Mesenchymal stem cell (in vitro differentiated cells and primary cell): ENCODE measurements around the gene PDCD1LG2.

Source experiments
- DNase-seq: peaks from one replicate; pipeline ENCODE4 v3.0.0-alpha.2; 2013
- H2AFZ ChIP-seq: one replicate; pipeline ENCODE4 v1.6.1; 2013; ENCODE audit warnings: low read depth, mild to moderate bottlenecking, control low read depth, inconsistent platforms, low read length, moderate library complexity
- H2AK5ac ChIP-seq: 2 replicates; pipeline ENCODE4 v1.6.1; 2013; ENCODE audit warnings: low read length, moderate library complexity, mild to moderate bottlenecking, inconsistent platforms; ENCODE audit not compliant: severe bottlenecking
- H2BK120ac ChIP-seq: one replicate; pipeline ENCODE4 v1.6.1; 2013; ENCODE audit warnings: low read depth, mild to moderate bottlenecking, inconsistent platforms, low read length, moderate library complexity
- H2BK12ac ChIP-seq, 2 experiments: one replicate each; pipeline ENCODE4 v1.6.1; 2013; ENCODE audit warnings: inconsistent platforms in 2 of 2, low read length in 2 of 2, mild to moderate bottlenecking in 2 of 2, moderate library complexity in 2 of 2, control low read depth in 1 of 2
- H2BK15ac ChIP-seq: one replicate; pipeline ENCODE4 v1.6.1; 2013; ENCODE audit warnings: mild to moderate bottlenecking, low read depth, inconsistent platforms; ENCODE audit not compliant: poor library complexity, severe bottlenecking
- H2BK5ac ChIP-seq: 2 replicates; pipeline ENCODE4 v1.6.1; 2013; ENCODE audit warnings: low read depth, mild to moderate bottlenecking, low read length, control low read depth, inconsistent platforms; ENCODE audit not compliant: poor library complexity, severe bottlenecking
- H3K14ac ChIP-seq, 2 experiments: one replicate each; pipeline ENCODE4 v1.6.1; 2013; ENCODE audit warnings: inconsistent platforms in 2 of 2, low read length in 2 of 2, control low read depth in 1 of 2, mild to moderate bottlenecking in 1 of 2, moderate library complexity in 1 of 2
- H3K18ac ChIP-seq, 2 experiments: one replicate each; pipeline ENCODE4 v1.6.1; 2013; ENCODE audit warnings: inconsistent platforms in 2 of 2, low read length in 2 of 2, control low read depth in 1 of 2, low read depth in 1 of 2, mild to moderate bottlenecking in 1 of 2
- H3K23ac ChIP-seq, 2 experiments: one replicate each; pipeline ENCODE4 v1.6.1; 2013; ENCODE audit warnings: inconsistent platforms in 2 of 2, low read length in 2 of 2, mild to moderate bottlenecking in 2 of 2, moderate library complexity in 2 of 2, control low read depth in 1 of 2
- H3K27ac ChIP-seq: 2 replicates; pipeline ENCODE4 v1.5.1; 2013; ENCODE audit warnings: mild to moderate bottlenecking, moderate library complexity, low read length, control low read depth, inconsistent platforms; ENCODE audit not compliant: poor library complexity, severe bottlenecking
- H3K27me3 ChIP-seq, 2 experiments: 2 replicates each; pipeline versions ENCODE4 v1.6.1 to v1.7.0; 2013; ENCODE audit warnings: low read length in 2 of 2, mild to moderate bottlenecking in 2 of 2, moderate library complexity in 2 of 2, control low read depth in 1 of 2, inconsistent platforms in 1 of 2; ENCODE audit not compliant: control insufficient read depth in 1 of 2, insufficient read depth in 1 of 2
- H3K36me3 ChIP-seq, 2 experiments: 2 replicates each; pipeline versions ENCODE4 v1.6.1 to v1.7.0; 2013; ENCODE audit warnings: low read length in 2 of 2, control low read depth in 1 of 2, inconsistent platforms in 1 of 2, low read depth in 1 of 2, mild to moderate bottlenecking in 1 of 2; ENCODE audit not compliant: insufficient read depth in 2 of 2, control insufficient read depth in 1 of 2
- H3K4ac ChIP-seq, 2 experiments: one replicate each; pipeline ENCODE4 v1.6.1; 2013; ENCODE audit warnings: inconsistent platforms in 2 of 2, low read length in 2 of 2, mild to moderate bottlenecking in 2 of 2, moderate library complexity in 2 of 2, control low read depth in 1 of 2, low read depth in 1 of 2
- H3K4me1 ChIP-seq: 2 replicates; pipeline ENCODE4 v1.6.1; 2013; ENCODE audit warnings: low read depth, low read length, control low read depth; ENCODE audit not compliant: control insufficient read depth, insufficient read depth
- H3K4me2 ChIP-seq: 2 replicates; pipeline ENCODE4 v1.6.1; 2013; ENCODE audit warnings: low read length, mild to moderate bottlenecking, inconsistent platforms; ENCODE audit not compliant: poor library complexity, severe bottlenecking
- H3K4me3 ChIP-seq, 2 experiments: 2 replicates each; pipeline versions ENCODE4 v1.5.1 to v1.7.0; 2013; ENCODE audit warnings: low read length in 2 of 2, mild to moderate bottlenecking in 2 of 2, control low read depth in 1 of 2, low read depth in 1 of 2; ENCODE audit not compliant: insufficient read depth in 1 of 2
- H3K79me1 ChIP-seq: replicated peaks from 2 replicates; pipeline ENCODE4 v1.6.1; 2013; ENCODE audit warnings: mild to moderate bottlenecking, control low read depth, low read length, inconsistent platforms; ENCODE audit not compliant: poor library complexity, severe bottlenecking
- H3K9ac ChIP-seq: 2 replicates; pipeline ENCODE4 v1.7.0; 2013; ENCODE audit warnings: mild to moderate bottlenecking, low read length, moderate library complexity
- H3K9me3 ChIP-seq: 2 replicates; pipeline ENCODE4 v1.7.0; 2013; ENCODE audit warnings: mild to moderate bottlenecking, low read length; ENCODE audit not compliant: control insufficient read depth
- H4K8ac ChIP-seq: one replicate; pipeline ENCODE4 v1.6.1; 2013; ENCODE audit warnings: inconsistent platforms, mild to moderate bottlenecking, low read length, moderate library complexity
- H4K91ac ChIP-seq: one replicate; pipeline ENCODE4 v1.6.1; 2013; ENCODE audit warnings: mild to moderate bottlenecking, low read length, inconsistent platforms
- WGBS: methylation state at CpG from one replicate; pipeline ENCODE4 v1.1.7; 2013; ENCODE audit warnings: mixed read lengths; 5-methylcytosine and 5-hydroxymethylcytosine counted together

The PDCD1LG2 gene

DNA sequence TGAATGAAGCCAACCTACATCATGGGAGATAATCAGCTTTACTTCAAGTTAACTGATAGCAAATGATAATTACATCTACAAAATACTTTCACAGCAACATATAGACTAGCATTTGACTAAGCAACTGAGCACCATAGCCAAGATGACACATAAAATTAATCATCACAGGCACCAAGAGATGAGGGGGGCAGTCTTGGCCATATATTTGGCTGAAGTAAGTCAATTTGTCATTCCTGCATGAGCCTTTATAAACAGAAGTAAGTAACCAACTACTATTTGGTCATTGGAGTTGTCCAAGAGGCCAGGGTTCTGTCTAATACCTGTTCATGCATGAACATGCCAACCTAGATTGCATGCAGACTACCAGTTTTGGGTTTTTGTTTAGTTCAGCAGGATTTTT is 53.6 kb downstream of the PDCD1LG2 start:
- no peaks in the 10 kb centered on the region for H3K27me3 ChIP-seq
- H3K18ac ChIP-seq: no peak overlapping the region
- no peak for DNase-seq
- no peak overlapping the region for H2AK5ac ChIP-seq
- H3K79me1 ChIP-seq: no peaks in the 10 kb centered on the region
- H3K27ac ChIP-seq: no peak overlapping the region
- no peak overlapping the region for H4K91ac ChIP-seq
- H3K4me3 ChIP-seq: no peak overlapping the region
- H2BK5ac ChIP-seq: no peak overlapping the region
- H3K14ac ChIP-seq: no peak overlapping the region
- H2BK12ac ChIP-seq: no peak overlapping the region
- H4K8ac ChIP-seq: no peak overlapping the region
- no peak overlapping the region for H3K23ac ChIP-seq
- no peak overlapping the region for H2AFZ ChIP-seq
- no peak overlapping the region for H3K9ac ChIP-seq
- H2BK120ac ChIP-seq: no peak overlapping the region
- no peak overlapping the region for H3K4me2 ChIP-seq
- H2BK15ac ChIP-seq: no peak overlapping the region
- peaks cover 2% of the 10 kb centered on the region for H3K4me1 ChIP-seq
- H3K9me3 ChIP-seq: no peaks in the 10 kb centered on the region
- H3K36me3 ChIP-seq: peaks cover 3 to 31% of the 10 kb centered on the region in 2 experiments
- H3K4ac ChIP-seq: no peak overlapping the region

DNA sequence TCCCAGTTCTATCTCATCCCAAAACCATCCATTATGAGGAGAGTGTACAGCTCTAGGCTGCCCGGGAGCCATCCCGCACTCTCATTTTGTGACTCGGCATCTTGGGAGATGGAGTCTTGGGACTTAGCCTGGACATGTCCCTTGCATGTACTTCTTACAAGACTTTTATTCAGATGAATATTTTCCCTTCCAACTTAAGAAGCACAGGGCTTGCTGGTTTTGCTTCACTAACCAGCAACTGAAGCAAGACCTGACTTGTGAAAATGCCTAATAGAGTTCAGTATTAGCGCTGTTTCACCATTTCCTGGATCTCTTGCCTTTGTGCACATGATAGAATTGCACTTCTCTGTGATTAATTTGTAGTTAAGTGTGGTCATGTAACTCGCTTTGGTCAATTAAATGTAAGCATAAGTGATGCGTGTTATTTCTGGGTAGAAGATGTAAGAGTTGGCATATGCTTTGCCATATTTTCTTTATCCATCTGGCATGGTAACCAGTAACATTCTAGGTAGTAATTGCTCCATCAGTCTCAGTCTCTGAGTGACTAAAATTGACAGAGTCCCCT is 55.8 kb downstream of the PDCD1LG2 start:
- H2AK5ac ChIP-seq: peak overlapping the region; percentile 29
- WGBS: over 99% methylated on average over 6 of the region's 6 CpGs
- no peaks in the 10 kb centered on the region for H3K27me3 ChIP-seq
- no peaks in the 10 kb centered on the region for H3K9me3 ChIP-seq
- peak overlapping the region in 1 of 2 experiments; percentile 76 for H3K14ac ChIP-seq
- H2BK15ac ChIP-seq: no peak overlapping the region
- H4K91ac ChIP-seq: no peak overlapping the region
- peak overlapping the region; percentile 6 for H3K9ac ChIP-seq
- H2BK120ac ChIP-seq: no peak overlapping the region
- H3K4ac ChIP-seq: peak overlapping the region in 1 of 2 experiments; percentile 79
- H3K18ac ChIP-seq: peak overlapping the region in 1 of 2 experiments; percentile 57
- peaks cover 0 to 24% of the 10 kb centered on the region in 2 experiments for H3K36me3 ChIP-seq
- H3K23ac ChIP-seq: no peak overlapping the region
- no peak overlapping the region for H4K8ac ChIP-seq
- peaks cover 2% of the 10 kb centered on the region for H3K4me1 ChIP-seq
- no peak for DNase-seq
- H3K4me2 ChIP-seq: no peak overlapping the region
- H2BK5ac ChIP-seq: peak overlapping the region; percentile 87
- H3K79me1 ChIP-seq: no peaks in the 10 kb centered on the region
- peak overlapping the region; percentile 93 for H3K27ac ChIP-seq
- H2AFZ ChIP-seq: no peak overlapping the region
- H2BK12ac ChIP-seq: peak overlapping the region in 1 of 2 experiments; percentile 1
- H3K4me3 ChIP-seq: no peak overlapping the region

DNA sequence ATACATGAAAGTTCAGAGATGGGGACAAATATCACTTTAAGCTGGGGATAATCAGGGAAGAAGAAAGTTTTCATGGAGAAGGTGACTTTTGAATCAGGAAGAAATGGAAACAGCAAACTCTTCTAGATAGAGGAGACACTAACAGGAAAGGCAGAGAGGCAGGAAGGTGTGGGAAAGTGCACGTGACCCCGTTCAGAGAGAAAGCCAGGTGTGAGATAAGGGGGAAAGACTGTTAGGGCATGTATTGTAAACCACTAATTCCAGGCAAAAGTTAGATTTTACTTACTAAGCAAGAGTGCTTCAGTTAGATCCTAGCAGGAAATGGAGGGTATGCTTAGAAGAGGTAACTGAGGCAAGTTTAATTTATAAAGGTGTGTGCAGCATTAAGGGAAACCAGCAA is 58.5 kb downstream of the PDCD1LG2 start:
- H3K23ac ChIP-seq: no peak overlapping the region

DNA sequence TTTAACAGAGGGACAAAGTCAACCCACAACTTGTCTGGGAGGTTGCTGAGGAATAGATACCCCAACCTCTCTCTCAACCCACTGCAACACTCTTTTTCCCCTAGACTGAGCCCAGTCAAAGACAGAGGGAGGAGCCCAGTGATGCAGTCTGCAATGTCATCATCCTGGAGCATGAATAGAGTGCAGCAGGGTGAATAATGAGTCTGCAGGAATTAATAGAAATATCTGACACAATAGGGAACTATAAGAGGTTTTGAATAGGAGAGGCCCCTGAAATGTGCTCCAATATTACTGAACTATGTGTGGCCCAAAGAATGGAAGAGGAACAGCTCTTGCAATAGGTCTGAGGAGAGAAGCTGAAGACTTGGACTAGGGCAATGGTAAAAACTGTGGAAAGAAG is 59.1 kb downstream of the PDCD1LG2 start:
- Histone ChIP-seq H3K18ac (no peak overlapping the region), H3K27ac (no peak overlapping the region), H3K23ac (no peak overlapping the region), H3K36me3 (peaks cover 0 to 31% of the 10 kb centered on the region in 2 experiments), H2BK12ac (no peak overlapping the region), H2AFZ (no peak overlapping the region), H3K4me1 (peaks cover 4% of the 10 kb centered on the region), H3K9me3 (no peaks in the 10 kb centered on the region), H3K14ac (no peak overlapping the region), H3K4me3 (no peak overlapping the region), H2BK120ac (no peak overlapping the region), H3K27me3 (no peaks in the 10 kb centered on the region), H2AK5ac (no peak overlapping the region), H2BK5ac (no peak overlapping the region), H3K4ac (no peak overlapping the region), H3K79me1 (no peaks in the 10 kb centered on the region), H3K4me2 (no peak overlapping the region), H4K8ac (no peak overlapping the region), H2BK15ac (no peak overlapping the region), H4K91ac (no peak overlapping the region), H3K9ac (no peak overlapping the region)
- no peak for DNase-seq

More for the DNA sequence above, 58.5 kb downstream of the PDCD1LG2 start:
- H3K18ac ChIP-seq: no peak overlapping the region
- H3K79me1 ChIP-seq: no peaks in the 10 kb centered on the region
- no peak overlapping the region for H3K4me3 ChIP-seq
- H3K27ac ChIP-seq: no peak overlapping the region
- H2AFZ ChIP-seq: no peak overlapping the region
- H2AK5ac ChIP-seq: peak overlapping the region; percentile 81
- WGBS: 65% methylated on average over 2 of the region's 2 CpGs
- H3K36me3 ChIP-seq: peaks cover 0 to 31% of the 10 kb centered on the region in 2 experiments
- peaks cover 4% of the 10 kb centered on the region for H3K4me1 ChIP-seq
- H4K91ac ChIP-seq: no peak overlapping the region
- H2BK5ac ChIP-seq: no peak overlapping the region
- no peak overlapping the region for H2BK12ac ChIP-seq
- no peak overlapping the region for H2BK15ac ChIP-seq
- H3K27me3 ChIP-seq: no peaks in the 10 kb centered on the region
- H4K8ac ChIP-seq: no peak overlapping the region
- H2BK120ac ChIP-seq: no peak overlapping the region
- H3K14ac ChIP-seq: no peak overlapping the region
- no peaks in the 10 kb centered on the region for H3K9me3 ChIP-seq
- DNase-seq: no peak
- no peak overlapping the region for H3K9ac ChIP-seq
- no peak overlapping the region for H3K4ac ChIP-seq
- H3K4me2 ChIP-seq: no peak overlapping the region
